Measurements from ENCODE around the gene HCN3. TPM values are rescaled to one million over a fixed set of nuclear protein-coding genes. Genes with fewer than 3 reads are reported as not detected.
"Not testable (repeated sequence)": the region's sequence is repeated elsewhere in the genome, so short reads cannot be mapped to it uniquely, and the experiment has no call there.

HCN3 gene
- 1.5 TPM for total RNA-seq
- long read RNA-seq, partial matches to known transcripts: 1 of 1 reads
- long read RNA-seq, other reads (novel, unspliced or antisense): 0 of 1 reads

- ATAC-seq (peak; percentile 86), DNase-seq (peak; percentile 99)
- intact Hi-C loops (cut with micrococcal nuclease): loop anchor here (10.0 kb wide), 1 partner anchor 48 kb away; the partner anchor contains the start of gene RUSC1
Measured at GRCh38 chr1:155277070-155277901, at the start of gene HCN3. Gene HCN3, plus strand, starts transcription at chr1:155277463. Its CDS starts 128 bp downstream, at chr1:155277591.

- ATAC-seq: no peak
- no peak for DNase-seq
- intact Hi-C loops (cut with micrococcal nuclease): no loop called here
Measured at GRCh38 chr1:155228096-155228427, 49.2 kb upstream of the HCN3 start.

- intact Hi-C loops (cut with micrococcal nuclease); DNase-seq; ATAC-seq: not testable (repeated sequence)
Measured at GRCh38 chr1:155231302-155231701, 46.0 kb upstream of the HCN3 start.

GRCh38 chr1:155232001-155232978 lies 45.0 kb upstream of the HCN3 start:
- DNase-seq; ATAC-seq; intact Hi-C loops (cut with micrococcal nuclease): not testable (repeated sequence)

GRCh38 chr1:155233502-155233901 lies 43.8 kb upstream of the HCN3 start:
- DNase-seq; intact Hi-C loops (cut with micrococcal nuclease); ATAC-seq: not testable (repeated sequence)

- ATAC-seq; intact Hi-C loops (cut with micrococcal nuclease); DNase-seq: not testable (repeated sequence)
Measured at GRCh38 chr1:155235375-155235774, 41.9 kb upstream of the HCN3 start.

- ATAC-seq: no peak
- DNase-seq: no peak
- intact Hi-C loops (cut with micrococcal nuclease): no loop called here
Measured at GRCh38 chr1:155236451-155236850, 40.8 kb upstream of the HCN3 start.

GRCh38 chr1:155241069-155241679 lies 36.1 kb upstream of the HCN3 start:
- DNase-seq (no peak), ATAC-seq (peak; percentile 33)
- intact Hi-C loops (cut with micrococcal nuclease): no loop called here

- DNase-seq (no peak), ATAC-seq (no peak)
- intact Hi-C loops (cut with micrococcal nuclease): no loop called here
Measured at GRCh38 chr1:155241841-155242264, 35.4 kb upstream of the HCN3 start.

GRCh38 chr1:155242805-155243358 lies 34.4 kb upstream of the HCN3 start:
- intact Hi-C loops (cut with micrococcal nuclease): no loop called here
- DNase-seq: no peak
- no peak for ATAC-seq

GRCh38 chr1:155244368-155245162 lies 32.7 kb upstream of the HCN3 start:
- ATAC-seq: peak; percentile 94
- intact Hi-C loops (cut with micrococcal nuclease): no loop called here
- DNase-seq: peak; percentile 96

GRCh38 chr1:155245163-155245524 lies 32.1 kb upstream of the HCN3 start:
- no peak for ATAC-seq
- DNase-seq: no peak
- intact Hi-C loops (cut with micrococcal nuclease): no loop called here

GRCh38 chr1:155246796-155247195 lies 30.5 kb upstream of the HCN3 start:
- ATAC-seq; DNase-seq; intact Hi-C loops (cut with micrococcal nuclease): not testable (repeated sequence)

GRCh38 chr1:155247667-155248553 lies 29.4 kb upstream of the HCN3 start:
- ATAC-seq: no peak
- no peak for DNase-seq
- intact Hi-C loops (cut with micrococcal nuclease): no loop called here

GRCh38 chr1:155250246-155250632 lies 27.0 kb upstream of the HCN3 start:
- intact Hi-C loops (cut with micrococcal nuclease): no loop called here
- no peak for ATAC-seq
- no peak for DNase-seq

- intact Hi-C loops (cut with micrococcal nuclease): no loop called here
- peak; percentile 95 for DNase-seq
- ATAC-seq: peak; percentile 80
Measured at GRCh38 chr1:155250633-155251449, 26.4 kb upstream of the HCN3 start.

Data from left ventricle myocardium superior (tissue), 1 donor.